ENCODE data around the gene AMFR. TPM values are rescaled to one million over a fixed set of nuclear protein-coding genes. Genes with fewer than 3 reads are reported as not detected.

Gene AMFR
- total RNA-seq, 1 donor from 2014 or later, result 136 TPM

GRCh38 chr16:56415875-56416274 lies 9.5 kb downstream of the AMFR start:
- TF ChIP-seq, protein P1, sequence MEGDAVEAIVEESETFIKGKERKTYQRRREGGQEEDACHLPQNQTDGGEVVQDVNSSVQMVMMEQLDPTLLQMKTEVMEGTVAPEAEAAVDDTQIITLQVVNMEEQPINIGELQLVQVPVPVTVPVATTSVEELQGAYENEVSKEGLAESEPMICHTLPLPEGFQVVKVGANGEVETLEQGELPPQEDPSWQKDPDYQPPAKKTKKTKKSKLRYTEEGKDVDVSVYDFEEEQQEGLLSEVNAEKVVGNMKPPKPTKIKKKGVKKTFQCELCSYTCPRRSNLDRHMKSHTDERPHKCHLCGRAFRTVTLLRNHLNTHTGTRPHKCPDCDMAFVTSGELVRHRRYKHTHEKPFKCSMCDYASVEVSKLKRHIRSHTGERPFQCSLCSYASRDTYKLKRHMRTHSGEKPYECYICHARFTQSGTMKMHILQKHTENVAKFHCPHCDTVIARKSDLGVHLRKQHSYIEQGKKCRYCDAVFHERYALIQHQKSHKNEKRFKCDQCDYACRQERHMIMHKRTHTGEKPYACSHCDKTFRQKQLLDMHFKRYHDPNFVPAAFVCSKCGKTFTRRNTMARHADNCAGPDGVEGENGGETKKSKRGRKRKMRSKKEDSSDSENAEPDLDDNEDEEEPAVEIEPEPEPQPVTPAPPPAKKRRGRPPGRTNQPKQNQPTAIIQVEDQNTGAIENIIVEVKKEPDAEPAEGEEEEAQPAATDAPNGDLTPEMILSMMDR (IDR thresholded peaks at IDR 0.05), result no peak
- no peak for DNase-seq (ENCODE audit: extremely low spot score, unreplicated experiment)
- H3K4me3 Mint-ChIP-seq (ENCODE audit: unreplicated experiment), result no peak overlapping the region
- H3K36me3 Mint-ChIP-seq (ENCODE audit: unreplicated experiment), result peaks cover 23% of the 10 kb centered on the region
- peaks cover 36% of the 10 kb centered on the region for H3K4me1 Mint-ChIP-seq (ENCODE audit: unreplicated experiment)
- H3K27me3 Mint-ChIP-seq (ENCODE audit: unreplicated experiment), result no peaks in the 10 kb centered on the region
- H3K9me3 Mint-ChIP-seq (ENCODE audit: unreplicated experiment), result no peaks in the 10 kb centered on the region
- H3K27ac Mint-ChIP-seq (ENCODE audit: unreplicated experiment), result no peak overlapping the region

GRCh38 chr16:56414366-56414765 lies 11.0 kb downstream of the AMFR start:
- Mint-ChIP-seq H3K4me3 (ENCODE audit: unreplicated experiment) (no peak overlapping the region), H3K36me3 (ENCODE audit: unreplicated experiment) (peaks cover 29% of the 10 kb centered on the region), H3K27ac (ENCODE audit: unreplicated experiment) (no peak overlapping the region), H3K4me1 (ENCODE audit: unreplicated experiment) (peaks cover 23% of the 10 kb centered on the region), H3K9me3 (ENCODE audit: unreplicated experiment) (no peaks in the 10 kb centered on the region), H3K27me3 (ENCODE audit: unreplicated experiment) (no peaks in the 10 kb centered on the region)
- no peak for DNase-seq (ENCODE audit: extremely low spot score, unreplicated experiment)
- TF ChIP-seq, protein P1 (IDR thresholded peaks at IDR 0.05), result no peak

DNA sequence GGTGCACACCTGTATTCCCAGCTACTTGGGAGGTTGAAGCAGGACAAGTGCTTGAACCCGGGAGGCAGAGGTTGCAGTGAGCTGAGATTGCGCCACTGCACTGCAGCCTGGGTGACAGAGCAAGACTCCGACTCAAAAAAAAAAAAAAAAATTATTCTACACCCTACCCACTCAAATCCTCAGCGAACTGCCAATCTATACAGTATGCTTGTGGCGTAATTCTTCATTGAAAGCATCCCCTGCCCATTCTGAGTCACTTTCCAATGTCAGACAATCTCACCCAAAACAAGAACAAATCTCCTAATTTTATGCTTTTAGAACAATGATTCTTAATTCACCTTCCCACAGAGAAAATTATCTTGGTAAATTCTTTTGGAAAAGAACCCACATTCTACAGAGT lies 12.0 kb downstream of the AMFR start:
- Mint-ChIP-seq H3K4me1 (ENCODE audit: unreplicated experiment) (peaks cover 17% of the 10 kb centered on the region), H3K9me3 (ENCODE audit: unreplicated experiment) (no peaks in the 10 kb centered on the region), H3K27me3 (ENCODE audit: unreplicated experiment) (no peaks in the 10 kb centered on the region), H3K27ac (ENCODE audit: unreplicated experiment) (no peak overlapping the region), H3K4me3 (ENCODE audit: unreplicated experiment) (no peak overlapping the region), H3K36me3 (ENCODE audit: unreplicated experiment) (peaks cover 39% of the 10 kb centered on the region)
- TF ChIP-seq, protein P1 (IDR thresholded peaks at IDR 0.05), result no peak
- DNase-seq (ENCODE audit: extremely low spot score, unreplicated experiment), result no peak

GRCh38 chr16:56411624-56412023 lies 13.7 kb downstream of the AMFR start:
- Mint-ChIP-seq H3K27me3 (ENCODE audit: unreplicated experiment) (no peaks in the 10 kb centered on the region), H3K4me3 (ENCODE audit: unreplicated experiment) (no peak overlapping the region), H3K4me1 (ENCODE audit: unreplicated experiment) (peaks cover 15% of the 10 kb centered on the region), H3K27ac (ENCODE audit: unreplicated experiment) (no peak overlapping the region), H3K36me3 (ENCODE audit: unreplicated experiment) (peaks cover 41% of the 10 kb centered on the region), H3K9me3 (ENCODE audit: unreplicated experiment) (no peaks in the 10 kb centered on the region)
- TF ChIP-seq, protein P1 (IDR thresholded peaks at IDR 0.05), result no peak
- DNase-seq (ENCODE audit: extremely low spot score, unreplicated experiment), result no peak

GRCh38 chr16:56411123-56411522 lies 14.2 kb downstream of the AMFR start:
- no peaks in the 10 kb centered on the region for H3K27me3 Mint-ChIP-seq (ENCODE audit: unreplicated experiment)

More at GRCh38 chr16:56411123-56411522, 14.2 kb downstream of the AMFR start:
- TF ChIP-seq, protein P1 (IDR thresholded peaks at IDR 0.05), result no peak
- no peak overlapping the region for H3K4me3 Mint-ChIP-seq (ENCODE audit: unreplicated experiment)
- no peak overlapping the region for H3K27ac Mint-ChIP-seq (ENCODE audit: unreplicated experiment)
- H3K4me1 Mint-ChIP-seq (ENCODE audit: unreplicated experiment), result peaks cover 15% of the 10 kb centered on the region
- H3K36me3 Mint-ChIP-seq (ENCODE audit: unreplicated experiment), result peaks cover 41% of the 10 kb centered on the region
- no peak for DNase-seq (ENCODE audit: extremely low spot score, unreplicated experiment)
- no peaks in the 10 kb centered on the region for H3K9me3 Mint-ChIP-seq (ENCODE audit: unreplicated experiment)

Data from osteocyte (in vitro differentiated cells).